ENCODE results near the gene PRAMEF5. TPM values are rescaled to one million over a fixed set of nuclear protein-coding genes. Genes with fewer than 3 reads are reported as not detected.
"Not testable (repeated sequence)": the region's sequence is repeated elsewhere in the genome, so short reads cannot be mapped to it uniquely, and the experiment has no call there.

PRAMEF5 gene
- total RNA-seq, 4 donors from 2014 or later, result not detected

DNA sequence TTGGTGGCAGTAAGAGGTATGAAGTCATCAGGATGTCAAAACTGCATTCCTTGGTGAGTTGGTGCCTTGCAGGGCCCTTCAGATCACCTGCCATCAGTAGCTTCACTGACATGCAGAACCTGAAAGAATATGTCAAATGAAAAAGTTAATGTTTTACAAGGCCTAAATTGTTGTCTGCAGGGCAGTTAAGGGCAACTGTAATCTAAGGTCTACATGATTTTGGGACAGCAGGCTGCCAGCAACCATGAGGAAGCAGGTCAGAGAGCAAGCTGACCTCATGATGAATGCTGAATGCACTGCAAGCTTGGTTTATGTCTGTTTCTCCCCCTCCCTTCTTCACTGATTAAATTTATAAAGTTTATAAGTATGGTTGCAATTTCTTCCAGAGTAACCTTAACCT lies 48.2 kb downstream of the PRAMEF5 start:
- intact Hi-C loops (cut with DNase I; ENCODE audit: low total_unique reads); H3K4me1 ChIP-seq; H3K9me3 ChIP-seq; DNase-seq; H3K27ac ChIP-seq; H3K36me3 ChIP-seq; in situ Hi-C loops (cut with MboI; ENCODE audit: low pct_ligation_motif_present in 1 of 4, low pct_unique_long_range_greater_than_20kb in 1 of 4, low sequenced_read_pairs in 3 of 4); H3K27me3 ChIP-seq; H3K4me3 ChIP-seq: not testable (repeated sequence)

DNA sequence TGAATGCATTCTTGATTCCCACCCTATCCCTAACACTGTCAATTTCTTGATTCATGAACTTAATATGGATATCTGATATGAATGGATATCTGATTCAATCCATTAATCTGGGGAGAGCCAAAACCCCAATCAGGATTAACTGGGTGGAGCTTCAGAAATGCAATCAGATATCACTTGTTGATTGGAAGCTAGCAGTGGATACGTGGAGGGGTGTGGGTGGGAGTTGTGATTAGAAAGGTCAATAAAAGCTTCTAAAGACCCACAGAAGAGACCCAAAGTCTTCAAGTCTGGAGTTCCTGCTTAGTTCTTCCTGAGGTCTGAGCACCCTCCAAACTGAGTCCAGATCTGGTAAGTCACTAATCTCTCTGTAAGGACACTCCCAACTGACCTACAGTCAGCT lies 49.2 kb downstream of the PRAMEF5 start, which contains the start of gene PRAMEF33:
Gene PRAMEF33, plus strand, starts transcription at position 301 of the 400 bp plus-strand sequence. CDS start 2,416 bp downstream, outside the sequence.
- H3K4me1 ChIP-seq; H3K4me3 ChIP-seq; in situ Hi-C loops (cut with MboI; ENCODE audit: low pct_ligation_motif_present in 1 of 4, low pct_unique_long_range_greater_than_20kb in 1 of 4, low sequenced_read_pairs in 3 of 4); H3K9me3 ChIP-seq; H3K36me3 ChIP-seq; intact Hi-C loops (cut with DNase I; ENCODE audit: low total_unique reads); DNase-seq; H3K27me3 ChIP-seq; H3K27ac ChIP-seq: not testable (repeated sequence)
- no CpG with 5 or more reads among the region's 1 CpG for WGBS, 2 donors (ENCODE audit: low coverage in 1 of 2)

Small RNA genes lying within 50 kb of the gene (small RNA-seq; reads per million reads assigned to genes)
- gene RNU6-771P, result 0 reads per million in 4 donors

Other genes with a start within 250 kb of the PRAMEF5 start
- not detected for gene PRAMEF27, start 197.6 kb upstream of the PRAMEF5 start, total RNA-seq
- gene HNRNPCL3, start 193.4 kb upstream of the PRAMEF5 start, total RNA-seq, result not detected
- gene PRAMEF25, start 183.4 kb upstream of the PRAMEF5 start, total RNA-seq, result not detected
- gene HNRNPCL2, start 137.3 kb upstream of the PRAMEF5 start, total RNA-seq, result not detected
- not detected for gene PRAMEF26, start 98.2 kb upstream of the PRAMEF5 start, total RNA-seq
- gene HNRNPCL4, start 88.6 kb upstream of the PRAMEF5 start, total RNA-seq, result not detected
- gene PRAMEF9, start 82.3 kb upstream of the PRAMEF5 start, total RNA-seq, result not detected
- not detected for gene PRAMEF13, start 52.8 kb upstream of the PRAMEF5 start, total RNA-seq
- not detected for gene PRAMEF18, start 28.0 kb upstream of the PRAMEF5 start, total RNA-seq
- not detected for gene PRAMEF8, start 30.9 kb downstream of the PRAMEF5 start, total RNA-seq
- not detected for gene PRAMEF33, start 49.3 kb downstream of the PRAMEF5 start, total RNA-seq
- not detected for gene PRAMEF15, start 61.4 kb downstream of the PRAMEF5 start, total RNA-seq
- not detected for gene PRAMEF14, start 92.9 kb downstream of the PRAMEF5 start, total RNA-seq
- gene PRAMEF19, start 117.7 kb downstream of the PRAMEF5 start, total RNA-seq, result not detected
- not detected for gene PRAMEF17, start 135.4 kb downstream of the PRAMEF5 start, total RNA-seq
- not detected for gene PRAMEF20, start 156.3 kb downstream of the PRAMEF5 start, total RNA-seq

Measured in transverse colon (tissue), 4 donors.